Mesenchymal stem cell (in vitro differentiated cells and primary cell): Measurements from ENCODE around the gene RBMXL3. TPM values are rescaled to one million over a fixed set of nuclear protein-coding genes. Genes with fewer than 3 reads are reported as not detected.

ENCODE experiments used
- DNase-seq: peaks from one replicate; pipeline ENCODE4 v3.0.0-alpha.2; 2013
- H2AFZ ChIP-seq: one replicate; pipeline ENCODE4 v1.6.1; 2013; ENCODE audit warnings: low read depth, mild to moderate bottlenecking, control low read depth, inconsistent platforms, low read length, moderate library complexity
- H2AK5ac ChIP-seq: 2 replicates; pipeline ENCODE4 v1.6.1; 2013; ENCODE audit warnings: low read length, moderate library complexity, mild to moderate bottlenecking, inconsistent platforms; ENCODE audit not compliant: severe bottlenecking
- H2BK120ac ChIP-seq: one replicate; pipeline ENCODE4 v1.6.1; 2013; ENCODE audit warnings: low read depth, mild to moderate bottlenecking, inconsistent platforms, low read length, moderate library complexity
- H2BK12ac ChIP-seq, 2 experiments: one replicate each; pipeline ENCODE4 v1.6.1; 2013; ENCODE audit warnings: inconsistent platforms in 2 of 2, low read length in 2 of 2, mild to moderate bottlenecking in 2 of 2, moderate library complexity in 2 of 2, control low read depth in 1 of 2
- H2BK15ac ChIP-seq: one replicate; pipeline ENCODE4 v1.6.1; 2013; ENCODE audit warnings: mild to moderate bottlenecking, low read depth, inconsistent platforms; ENCODE audit not compliant: poor library complexity, severe bottlenecking
- H2BK5ac ChIP-seq: 2 replicates; pipeline ENCODE4 v1.6.1; 2013; ENCODE audit warnings: low read depth, mild to moderate bottlenecking, low read length, control low read depth, inconsistent platforms; ENCODE audit not compliant: poor library complexity, severe bottlenecking
- H3K14ac ChIP-seq, 2 experiments: one replicate each; pipeline ENCODE4 v1.6.1; 2013; ENCODE audit warnings: inconsistent platforms in 2 of 2, low read length in 2 of 2, control low read depth in 1 of 2, mild to moderate bottlenecking in 1 of 2, moderate library complexity in 1 of 2
- H3K18ac ChIP-seq, 2 experiments: one replicate each; pipeline ENCODE4 v1.6.1; 2013; ENCODE audit warnings: inconsistent platforms in 2 of 2, low read length in 2 of 2, control low read depth in 1 of 2, low read depth in 1 of 2, mild to moderate bottlenecking in 1 of 2
- H3K23ac ChIP-seq, 2 experiments: one replicate each; pipeline ENCODE4 v1.6.1; 2013; ENCODE audit warnings: inconsistent platforms in 2 of 2, low read length in 2 of 2, mild to moderate bottlenecking in 2 of 2, moderate library complexity in 2 of 2, control low read depth in 1 of 2
- H3K27ac ChIP-seq: 2 replicates; pipeline ENCODE4 v1.5.1; 2013; ENCODE audit warnings: mild to moderate bottlenecking, moderate library complexity, low read length, control low read depth, inconsistent platforms; ENCODE audit not compliant: poor library complexity, severe bottlenecking
- H3K27me3 ChIP-seq, 2 experiments: 2 replicates each; pipeline versions ENCODE4 v1.6.1 to v1.7.0; 2013; ENCODE audit warnings: low read length in 2 of 2, mild to moderate bottlenecking in 2 of 2, moderate library complexity in 2 of 2, control low read depth in 1 of 2, inconsistent platforms in 1 of 2; ENCODE audit not compliant: control insufficient read depth in 1 of 2, insufficient read depth in 1 of 2
- H3K36me3 ChIP-seq, 2 experiments: 2 replicates each; pipeline versions ENCODE4 v1.6.1 to v1.7.0; 2013; ENCODE audit warnings: low read length in 2 of 2, control low read depth in 1 of 2, inconsistent platforms in 1 of 2, low read depth in 1 of 2, mild to moderate bottlenecking in 1 of 2; ENCODE audit not compliant: insufficient read depth in 2 of 2, control insufficient read depth in 1 of 2
- H3K4ac ChIP-seq, 2 experiments: one replicate each; pipeline ENCODE4 v1.6.1; 2013; ENCODE audit warnings: inconsistent platforms in 2 of 2, low read length in 2 of 2, mild to moderate bottlenecking in 2 of 2, moderate library complexity in 2 of 2, control low read depth in 1 of 2, low read depth in 1 of 2
- H3K4me1 ChIP-seq: 2 replicates; pipeline ENCODE4 v1.6.1; 2013; ENCODE audit warnings: low read depth, low read length, control low read depth; ENCODE audit not compliant: control insufficient read depth, insufficient read depth
- H3K4me2 ChIP-seq: 2 replicates; pipeline ENCODE4 v1.6.1; 2013; ENCODE audit warnings: low read length, mild to moderate bottlenecking, inconsistent platforms; ENCODE audit not compliant: poor library complexity, severe bottlenecking
- H3K4me3 ChIP-seq, 2 experiments: 2 replicates each; pipeline versions ENCODE4 v1.5.1 to v1.7.0; 2013; ENCODE audit warnings: low read length in 2 of 2, mild to moderate bottlenecking in 2 of 2, control low read depth in 1 of 2, low read depth in 1 of 2; ENCODE audit not compliant: insufficient read depth in 1 of 2
- H3K79me1 ChIP-seq: replicated peaks from 2 replicates; pipeline ENCODE4 v1.6.1; 2013; ENCODE audit warnings: mild to moderate bottlenecking, control low read depth, low read length, inconsistent platforms; ENCODE audit not compliant: poor library complexity, severe bottlenecking
- H3K9ac ChIP-seq: 2 replicates; pipeline ENCODE4 v1.7.0; 2013; ENCODE audit warnings: mild to moderate bottlenecking, low read length, moderate library complexity
- H3K9me3 ChIP-seq: 2 replicates; pipeline ENCODE4 v1.7.0; 2013; ENCODE audit warnings: mild to moderate bottlenecking, low read length; ENCODE audit not compliant: control insufficient read depth
- H4K8ac ChIP-seq: one replicate; pipeline ENCODE4 v1.6.1; 2013; ENCODE audit warnings: inconsistent platforms, mild to moderate bottlenecking, low read length, moderate library complexity
- H4K91ac ChIP-seq: one replicate; pipeline ENCODE4 v1.6.1; 2013; ENCODE audit warnings: mild to moderate bottlenecking, low read length, inconsistent platforms
- WGBS: methylation state at CpG from one replicate; pipeline ENCODE4 v1.1.7; 2013; ENCODE audit warnings: mixed read lengths; 5-methylcytosine and 5-hydroxymethylcytosine counted together
- polyA plus RNA-seq, 2 experiments: library from polyadenylated mRNA; stranded (reverse); fragments of 200-250 nt; gene quantifications; one replicate each; pipeline ENCODE4 v1.2.3, GENCODE V29; 2013

The RBMXL3 gene
- polyA plus RNA-seq (2013, experiment 1 of 2) = not detected
- polyA plus RNA-seq (2013, experiment 2 of 2) = not detected

GRCh38 chrX:115189110-115189509 is at the start of gene RBMXL3:
Gene RBMXL3 (plus strand): TSS chrX:115189410. CDS start chrX:115189442, 32 bp downstream.
- Histone ChIP-seq H3K14ac (no peak within 1 kb of the TSS), H3K4me2 (no peak within 1 kb of the TSS), H4K91ac (no peak within 1 kb of the TSS), H2AK5ac (no peak within 1 kb of the TSS), H3K27ac (no peak within 1 kb of the TSS), H2BK15ac (no peak within 1 kb of the TSS), H3K4ac (no peak within 1 kb of the TSS), H3K4me3 (no peak within 1 kb of the TSS), H3K79me1 (peaks cover 18% of the 10 kb centered on the region), H3K36me3 (peaks cover 0 to 19% of the 10 kb centered on the region in 2 experiments), H2BK120ac (no peak within 1 kb of the TSS), H2BK12ac (no peak within 1 kb of the TSS), H3K23ac (no peak within 1 kb of the TSS), H3K4me1 (no peaks in the 10 kb centered on the region), H3K9me3 (no peaks in the 10 kb centered on the region), H3K9ac (no peak within 1 kb of the TSS), H2AFZ (no peak within 1 kb of the TSS), H3K27me3 (peaks cover 0 to 6% of the 10 kb centered on the region in 2 experiments), H2BK5ac (no peak within 1 kb of the TSS), H3K18ac (no peak within 1 kb of the TSS), H4K8ac (no peak within 1 kb of the TSS)
- no peak for DNase-seq
- 97% methylated on average over 16 of the region's 16 CpGs for WGBS

GRCh38 chrX:115142057-115142456 is 47.2 kb upstream of the RBMXL3 start:
- H3K4me1 ChIP-seq = no peaks in the 10 kb centered on the region
- no peak overlapping the region for H3K4me3 ChIP-seq
- no peak overlapping the region for H2BK15ac ChIP-seq
- peaks cover 5 to 13% of the 10 kb centered on the region in 2 experiments for H3K36me3 ChIP-seq
- no peak overlapping the region for H3K18ac ChIP-seq
- H2BK120ac ChIP-seq = no peak overlapping the region
- no peak overlapping the region for H2BK5ac ChIP-seq
- H3K4ac ChIP-seq = no peak overlapping the region
- no peak overlapping the region for H3K4me2 ChIP-seq
- H2AFZ ChIP-seq = no peak overlapping the region
- H4K91ac ChIP-seq = no peak overlapping the region
- no peak overlapping the region for H3K14ac ChIP-seq
- no peak overlapping the region for H4K8ac ChIP-seq
- H3K27ac ChIP-seq = no peak overlapping the region
- H3K9me3 ChIP-seq = peaks cover 20% of the 10 kb centered on the region
- no peak overlapping the region for H2BK12ac ChIP-seq
- no peak overlapping the region for H2AK5ac ChIP-seq
- H3K27me3 ChIP-seq = peaks cover 0 to 4% of the 10 kb centered on the region in 2 experiments
- no peak overlapping the region for H3K23ac ChIP-seq
- no peak for DNase-seq
- no peaks in the 10 kb centered on the region for H3K79me1 ChIP-seq
- no peak overlapping the region for H3K9ac ChIP-seq

DNA sequence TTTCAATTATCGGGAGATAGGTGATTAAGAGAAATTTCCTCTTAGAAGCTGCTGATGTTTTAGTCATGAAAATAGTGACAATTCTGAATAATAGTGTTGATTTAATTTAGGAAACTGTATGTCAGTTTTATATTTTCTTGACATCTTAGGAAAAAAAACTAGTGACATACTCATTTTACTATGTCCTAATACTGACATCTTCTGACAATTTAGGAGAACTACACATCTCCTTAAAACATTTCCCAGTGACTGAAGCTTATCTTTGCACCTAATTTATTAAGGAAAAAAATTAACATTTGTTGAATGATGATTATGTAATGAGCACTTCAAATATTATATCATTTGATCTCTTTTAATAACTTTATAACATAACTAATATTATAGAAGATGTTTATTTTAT is 42.0 kb upstream of the RBMXL3 start:
- Histone ChIP-seq H3K23ac (no peak overlapping the region), H2BK12ac (no peak overlapping the region), H3K27me3 (peaks cover 0 to 11% of the 10 kb centered on the region in 2 experiments), H3K18ac (no peak overlapping the region), H2AK5ac (no peak overlapping the region), H2BK120ac (no peak overlapping the region), H2BK15ac (no peak overlapping the region), H3K4ac (no peak overlapping the region), H3K27ac (no peak overlapping the region), H3K9ac (peak overlapping the region; percentile 52), H3K4me1 (no peaks in the 10 kb centered on the region), H3K79me1 (no peaks in the 10 kb centered on the region), H3K4me2 (no peak overlapping the region), H3K14ac (no peak overlapping the region), H2BK5ac (no peak overlapping the region), H3K36me3 (no peaks in the 10 kb centered on the region), H4K91ac (no peak overlapping the region), H3K9me3 (peaks cover 3% of the 10 kb centered on the region), H2AFZ (no peak overlapping the region), H4K8ac (no peak overlapping the region), H3K4me3 (no peak overlapping the region)
- DNase-seq = peak; percentile 24
- WGBS = no CpG with 5 or more reads among the region's 1 CpG

DNA sequence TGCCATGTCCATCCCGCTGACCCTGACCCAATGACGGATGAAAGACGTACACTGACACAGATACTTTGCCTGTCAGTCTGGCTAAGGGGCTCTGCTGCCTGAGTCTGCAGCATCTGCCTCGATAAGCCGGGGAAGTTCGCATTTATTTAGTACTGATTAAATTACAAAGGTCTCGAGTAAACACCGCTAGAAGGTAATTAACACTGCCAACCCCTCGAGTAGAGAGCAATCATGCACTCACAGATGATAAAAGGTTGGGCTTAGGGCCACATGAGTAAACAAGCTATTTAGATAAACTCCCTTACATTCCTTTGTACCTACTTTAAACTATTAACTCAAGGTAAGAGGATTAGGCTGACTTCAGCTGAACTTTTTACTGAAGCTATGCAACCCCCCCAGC is 16.0 kb upstream of the RBMXL3 start:
- no peak overlapping the region for H2BK5ac ChIP-seq
- H3K4me1 ChIP-seq = no peaks in the 10 kb centered on the region
- H2BK12ac ChIP-seq = no peak overlapping the region
- H2AK5ac ChIP-seq = no peak overlapping the region
- no peak overlapping the region for H3K23ac ChIP-seq
- no peaks in the 10 kb centered on the region for H3K27me3 ChIP-seq
- no peak overlapping the region for H3K27ac ChIP-seq
- no peak overlapping the region for H4K91ac ChIP-seq
- no peak overlapping the region for H3K4me2 ChIP-seq
- H3K4ac ChIP-seq = no peak overlapping the region
- H2AFZ ChIP-seq = no peak overlapping the region
- H2BK15ac ChIP-seq = no peak overlapping the region
- 63% methylated on average over 9 of the region's 9 CpGs for WGBS
- H3K9ac ChIP-seq = no peak overlapping the region
- no peak overlapping the region for H4K8ac ChIP-seq
- H2BK120ac ChIP-seq = no peak overlapping the region
- H3K9me3 ChIP-seq = no peaks in the 10 kb centered on the region
- H3K14ac ChIP-seq = no peak overlapping the region
- no peak overlapping the region for H3K18ac ChIP-seq
- H3K4me3 ChIP-seq = no peak overlapping the region
- no peaks in the 10 kb centered on the region for H3K79me1 ChIP-seq
- no peaks in the 10 kb centered on the region for H3K36me3 ChIP-seq
- DNase-seq = no peak
